OCI-LY3 (cell line): ENCODE data around the gene HES2.

ENCODE experiments used
- EZH2phosphoT487 ChIP-seq: fragments of 200-600 bp; shearing (Covaris generic); IDR thresholded peaks from 2 replicates; pipeline ENCODE4 v1.6.1; 2018; ENCODE audit warnings: antibody characterized with exemption, mixed run types, low read depth
- TF ChIP-seq, protein P1 (sequence below): fragments of 200-600, 300-600 bp; sonication (generic); IDR thresholded peaks from 2 replicates; pipeline ENCODE4 v1.5.1; 2014; ENCODE audit warnings: antibody characterized with exemption, low read length, low read depth

GRCh38 chr1:6424000-6424565 lies 4.4 kb upstream of the HES2 start:
- TF ChIP-seq, protein P1, sequence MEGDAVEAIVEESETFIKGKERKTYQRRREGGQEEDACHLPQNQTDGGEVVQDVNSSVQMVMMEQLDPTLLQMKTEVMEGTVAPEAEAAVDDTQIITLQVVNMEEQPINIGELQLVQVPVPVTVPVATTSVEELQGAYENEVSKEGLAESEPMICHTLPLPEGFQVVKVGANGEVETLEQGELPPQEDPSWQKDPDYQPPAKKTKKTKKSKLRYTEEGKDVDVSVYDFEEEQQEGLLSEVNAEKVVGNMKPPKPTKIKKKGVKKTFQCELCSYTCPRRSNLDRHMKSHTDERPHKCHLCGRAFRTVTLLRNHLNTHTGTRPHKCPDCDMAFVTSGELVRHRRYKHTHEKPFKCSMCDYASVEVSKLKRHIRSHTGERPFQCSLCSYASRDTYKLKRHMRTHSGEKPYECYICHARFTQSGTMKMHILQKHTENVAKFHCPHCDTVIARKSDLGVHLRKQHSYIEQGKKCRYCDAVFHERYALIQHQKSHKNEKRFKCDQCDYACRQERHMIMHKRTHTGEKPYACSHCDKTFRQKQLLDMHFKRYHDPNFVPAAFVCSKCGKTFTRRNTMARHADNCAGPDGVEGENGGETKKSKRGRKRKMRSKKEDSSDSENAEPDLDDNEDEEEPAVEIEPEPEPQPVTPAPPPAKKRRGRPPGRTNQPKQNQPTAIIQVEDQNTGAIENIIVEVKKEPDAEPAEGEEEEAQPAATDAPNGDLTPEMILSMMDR = no peak
- no peak for TF ChIP-seq EZH2phosphoT487
